Glutamatergic neuron (in vitro differentiated cells): ENCODE data around the gene CHID1. TPM values are rescaled to one million over a fixed set of nuclear protein-coding genes. Genes with fewer than 3 reads are reported as not detected.

Experiments
- DNase-seq: peaks from one replicate; pipeline ENCODE4 v3.0.0; 2022
- H3K27ac Mint-ChIP-seq: one replicate; pipeline ENCODE4 v1.8.0; 2020; ENCODE audit warnings: mild to moderate bottlenecking, mixed read lengths, inconsistent platforms; ENCODE audit not compliant: unreplicated experiment
- H3K27me3 Mint-ChIP-seq: one replicate; pipeline ENCODE4 v1.8.0; 2020; ENCODE audit warnings: mild to moderate bottlenecking, moderate library complexity, mixed read lengths, inconsistent platforms; ENCODE audit not compliant: unreplicated experiment
- H3K36me3 Mint-ChIP-seq: one replicate; pipeline ENCODE4 v1.8.0; 2020; ENCODE audit warnings: mild to moderate bottlenecking, mixed read lengths, inconsistent platforms; ENCODE audit not compliant: unreplicated experiment
- H3K4me1 Mint-ChIP-seq: one replicate; pipeline ENCODE4 v1.8.0; 2020; ENCODE audit warnings: mild to moderate bottlenecking, low read depth, mixed read lengths, inconsistent platforms; ENCODE audit not compliant: unreplicated experiment
- H3K4me3 Mint-ChIP-seq: one replicate; pipeline ENCODE4 v1.8.0; 2020; ENCODE audit warnings: mild to moderate bottlenecking, mixed read lengths, inconsistent platforms; ENCODE audit not compliant: unreplicated experiment
- H3K9me3 Mint-ChIP-seq: one replicate; pipeline ENCODE4 v1.8.0; 2020; ENCODE audit warnings: mild to moderate bottlenecking, moderate library complexity, mixed read lengths, inconsistent platforms; ENCODE audit not compliant: unreplicated experiment
- total RNA-seq: library from RNA; stranded (reverse); fragmentation: NEBNext Ultra II Directional; extraction: Animal tissue kit (Norgen Biotek cat#: 25700); gene quantifications from one replicate; pipeline ENCODE4 v1.2.1, GENCODE V29; 2021; ENCODE audit not compliant: unreplicated experiment
- TF ChIP-seq, protein P1 (sequence below): fragments of 200-600 bp; sonication (generic); IDR thresholded peaks from one replicate; pipeline ENCODE4 v1.5.0; 2021; ENCODE audit not compliant: partially characterized antibody, unreplicated experiment

The CHID1 gene
- total RNA-seq, 1 donor from 2014 or later = 56.1 TPM

DNA sequence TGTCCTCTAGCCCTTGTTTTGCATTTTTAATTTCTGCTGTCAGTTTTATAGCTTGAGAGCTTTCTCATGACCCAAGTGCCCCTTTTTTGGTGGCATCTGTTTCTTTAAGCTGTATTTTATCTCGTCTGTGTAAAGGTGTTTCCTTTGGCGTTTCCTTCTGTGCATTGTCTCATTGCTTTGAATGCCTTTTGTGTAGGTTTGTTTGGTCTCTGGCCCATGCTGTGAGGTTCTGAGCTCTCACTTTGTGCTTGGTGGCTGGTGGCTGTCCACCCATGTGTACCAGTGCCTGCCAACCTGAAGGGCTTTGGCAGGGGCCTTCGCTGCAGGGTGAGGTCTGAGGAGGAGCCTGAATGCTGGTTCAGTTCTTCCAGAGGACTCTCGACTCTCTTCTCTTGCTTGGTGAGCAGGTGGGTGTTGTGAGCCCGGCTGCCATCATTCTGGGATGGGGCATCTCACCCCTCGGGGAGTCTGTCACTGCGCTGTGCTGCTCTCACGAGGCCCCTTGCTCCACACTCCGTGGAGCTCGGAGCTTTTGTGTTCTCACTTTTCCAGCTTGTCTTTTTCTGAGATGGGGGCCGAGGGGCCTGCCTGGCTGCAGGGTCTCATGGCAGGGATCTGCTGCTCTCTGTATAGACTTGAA is 30.0 kb upstream of the CHID1 start:
- H3K36me3 Mint-ChIP-seq = peaks cover 6% of the 10 kb centered on the region
- peaks cover 46% of the 10 kb centered on the region for H3K4me1 Mint-ChIP-seq

DNA sequence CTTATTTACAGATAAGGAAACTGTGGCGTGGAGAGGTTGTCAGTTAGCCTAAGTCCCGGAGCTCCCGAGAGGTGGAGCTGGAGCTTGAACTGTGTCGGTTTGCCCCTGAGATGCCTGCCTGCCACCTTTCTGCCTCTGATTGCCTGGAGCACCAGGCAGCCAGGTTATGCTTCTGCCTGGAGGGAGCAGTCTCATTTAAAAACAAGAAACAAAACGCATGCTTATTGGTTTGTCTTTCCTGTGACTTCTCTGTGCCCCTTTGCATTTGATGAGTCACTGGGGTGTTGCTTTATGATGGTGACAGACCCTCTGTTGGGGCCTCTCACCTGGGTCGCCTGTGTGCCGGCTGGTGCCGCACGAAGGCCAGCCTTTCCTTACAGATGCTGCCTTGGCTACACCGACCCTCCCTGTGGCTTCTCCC is 27.2 kb upstream of the CHID1 start:
- Mint-ChIP-seq H3K4me1 (peaks cover 30% of the 10 kb centered on the region), H3K4me3 (no peak overlapping the region), H3K9me3 (peaks cover 4% of the 10 kb centered on the region), H3K27ac (no peak overlapping the region), H3K36me3 (no peaks in the 10 kb centered on the region), H3K27me3 (no peaks in the 10 kb centered on the region)
- TF ChIP-seq, protein P1, sequence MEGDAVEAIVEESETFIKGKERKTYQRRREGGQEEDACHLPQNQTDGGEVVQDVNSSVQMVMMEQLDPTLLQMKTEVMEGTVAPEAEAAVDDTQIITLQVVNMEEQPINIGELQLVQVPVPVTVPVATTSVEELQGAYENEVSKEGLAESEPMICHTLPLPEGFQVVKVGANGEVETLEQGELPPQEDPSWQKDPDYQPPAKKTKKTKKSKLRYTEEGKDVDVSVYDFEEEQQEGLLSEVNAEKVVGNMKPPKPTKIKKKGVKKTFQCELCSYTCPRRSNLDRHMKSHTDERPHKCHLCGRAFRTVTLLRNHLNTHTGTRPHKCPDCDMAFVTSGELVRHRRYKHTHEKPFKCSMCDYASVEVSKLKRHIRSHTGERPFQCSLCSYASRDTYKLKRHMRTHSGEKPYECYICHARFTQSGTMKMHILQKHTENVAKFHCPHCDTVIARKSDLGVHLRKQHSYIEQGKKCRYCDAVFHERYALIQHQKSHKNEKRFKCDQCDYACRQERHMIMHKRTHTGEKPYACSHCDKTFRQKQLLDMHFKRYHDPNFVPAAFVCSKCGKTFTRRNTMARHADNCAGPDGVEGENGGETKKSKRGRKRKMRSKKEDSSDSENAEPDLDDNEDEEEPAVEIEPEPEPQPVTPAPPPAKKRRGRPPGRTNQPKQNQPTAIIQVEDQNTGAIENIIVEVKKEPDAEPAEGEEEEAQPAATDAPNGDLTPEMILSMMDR = no peak
- DNase-seq = no peak

More for the DNA sequence above, 30.0 kb upstream of the CHID1 start:
- peaks cover 9% of the 10 kb centered on the region for H3K9me3 Mint-ChIP-seq
- DNase-seq = no peak
- peaks cover 2% of the 10 kb centered on the region for H3K27me3 Mint-ChIP-seq
- peak overlapping the region; percentile 24 for H3K4me3 Mint-ChIP-seq
- TF ChIP-seq, protein P1 = no peak
- H3K27ac Mint-ChIP-seq = peak overlapping the region; percentile 12

DNA sequence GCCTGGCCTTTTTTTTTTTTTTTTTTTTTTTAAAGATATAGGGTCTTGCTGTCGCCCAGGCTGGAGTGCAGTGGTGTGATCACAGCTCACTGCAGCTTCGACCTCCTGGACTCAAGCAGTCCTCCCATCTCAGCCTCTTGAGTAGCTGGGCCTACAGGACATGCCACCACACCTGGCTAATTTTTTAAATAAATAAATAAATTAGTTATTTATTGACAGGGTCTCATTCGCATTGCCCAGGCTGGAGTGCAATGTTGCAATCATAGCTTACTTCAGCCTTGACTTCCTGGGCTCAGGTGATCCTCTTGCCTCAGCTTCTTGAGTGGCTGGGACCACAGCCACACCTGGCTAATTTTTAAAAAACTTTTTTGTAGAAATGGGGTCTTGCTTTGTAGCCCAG is 25.6 kb upstream of the CHID1 start:
- TF ChIP-seq, protein P1 = no peak
- no peak overlapping the region for H3K27ac Mint-ChIP-seq
- no peaks in the 10 kb centered on the region for H3K27me3 Mint-ChIP-seq
- peaks cover 4% of the 10 kb centered on the region for H3K9me3 Mint-ChIP-seq
- DNase-seq = no peak
- H3K4me1 Mint-ChIP-seq = peaks cover 27% of the 10 kb centered on the region
- no peaks in the 10 kb centered on the region for H3K36me3 Mint-ChIP-seq
- H3K4me3 Mint-ChIP-seq = no peak overlapping the region

DNA sequence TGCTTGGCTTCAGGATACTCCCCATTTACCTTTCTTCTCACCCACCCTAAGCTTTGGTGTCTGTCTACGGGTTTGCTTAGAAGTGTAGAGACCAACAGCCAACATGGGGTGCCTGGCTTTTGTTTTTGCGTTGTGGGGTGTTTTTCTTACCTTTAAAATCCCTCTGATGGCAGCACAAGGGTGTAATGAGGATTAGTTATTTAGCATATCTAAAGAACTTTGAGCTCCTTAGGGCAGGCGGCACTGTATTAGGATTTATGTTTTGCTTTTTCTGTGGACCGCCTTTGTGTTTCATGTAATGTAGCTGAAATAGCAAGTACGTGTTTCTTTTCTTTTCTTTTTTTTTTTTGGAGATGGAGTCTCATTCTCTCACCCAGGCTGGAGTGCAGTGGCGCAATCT is 23.9 kb upstream of the CHID1 start:
- Mint-ChIP-seq H3K27ac (peak overlapping the region; percentile 25), H3K27me3 (no peaks in the 10 kb centered on the region), H3K9me3 (peaks cover 4% of the 10 kb centered on the region), H3K36me3 (no peaks in the 10 kb centered on the region), H3K4me3 (no peak overlapping the region), H3K4me1 (peaks cover 20% of the 10 kb centered on the region)
- no peak for DNase-seq
- TF ChIP-seq, protein P1 = no peak

DNA sequence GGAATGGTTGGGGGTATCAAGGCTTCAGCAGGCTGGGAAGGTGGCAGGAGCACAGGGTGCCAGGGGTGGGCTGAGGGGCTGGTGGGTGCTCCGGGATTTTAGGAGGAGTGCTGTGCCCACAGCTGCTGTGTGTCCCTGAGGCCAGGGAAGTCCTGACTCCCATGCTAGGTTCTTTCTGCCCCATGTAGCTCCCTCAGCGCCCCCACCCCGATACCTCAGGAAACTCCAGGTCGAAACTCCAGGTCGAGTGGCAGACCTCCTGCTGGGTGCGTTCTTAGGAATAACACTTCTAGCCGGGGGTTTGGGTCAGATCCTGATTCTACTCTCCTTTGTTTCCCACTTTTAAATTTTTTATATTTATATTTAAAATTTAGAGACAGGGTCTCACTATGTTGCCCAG is 23.3 kb upstream of the CHID1 start:
- DNase-seq = no peak
- H3K36me3 Mint-ChIP-seq = no peaks in the 10 kb centered on the region
- peaks cover 4% of the 10 kb centered on the region for H3K9me3 Mint-ChIP-seq
- TF ChIP-seq, protein P1 = no peak
- peak overlapping the region; percentile 46 for H3K4me3 Mint-ChIP-seq
- no peak overlapping the region for H3K27ac Mint-ChIP-seq
- H3K27me3 Mint-ChIP-seq = no peaks in the 10 kb centered on the region
- peaks cover 21% of the 10 kb centered on the region for H3K4me1 Mint-ChIP-seq
